GM19395 (cell line): ENCODE results near the gene TIPRL.
A peak's percentile ranks its signal among the peaks of the same experiment; 100 is the strongest.
"Not testable (repeated sequence)": the region's sequence is repeated elsewhere in the genome, so short reads cannot be mapped to it uniquely, and the experiment has no call there.

Experiments used
- ATAC-seq: cut with Tn5 transposase; IDR thresholded peaks from one replicate; pipeline ENCODE4 v1.9.1; 2021; ENCODE audit warnings: mild to moderate bottlenecking, moderate library complexity; ENCODE audit not compliant: unreplicated experiment

Gene TIPRL

DNA sequence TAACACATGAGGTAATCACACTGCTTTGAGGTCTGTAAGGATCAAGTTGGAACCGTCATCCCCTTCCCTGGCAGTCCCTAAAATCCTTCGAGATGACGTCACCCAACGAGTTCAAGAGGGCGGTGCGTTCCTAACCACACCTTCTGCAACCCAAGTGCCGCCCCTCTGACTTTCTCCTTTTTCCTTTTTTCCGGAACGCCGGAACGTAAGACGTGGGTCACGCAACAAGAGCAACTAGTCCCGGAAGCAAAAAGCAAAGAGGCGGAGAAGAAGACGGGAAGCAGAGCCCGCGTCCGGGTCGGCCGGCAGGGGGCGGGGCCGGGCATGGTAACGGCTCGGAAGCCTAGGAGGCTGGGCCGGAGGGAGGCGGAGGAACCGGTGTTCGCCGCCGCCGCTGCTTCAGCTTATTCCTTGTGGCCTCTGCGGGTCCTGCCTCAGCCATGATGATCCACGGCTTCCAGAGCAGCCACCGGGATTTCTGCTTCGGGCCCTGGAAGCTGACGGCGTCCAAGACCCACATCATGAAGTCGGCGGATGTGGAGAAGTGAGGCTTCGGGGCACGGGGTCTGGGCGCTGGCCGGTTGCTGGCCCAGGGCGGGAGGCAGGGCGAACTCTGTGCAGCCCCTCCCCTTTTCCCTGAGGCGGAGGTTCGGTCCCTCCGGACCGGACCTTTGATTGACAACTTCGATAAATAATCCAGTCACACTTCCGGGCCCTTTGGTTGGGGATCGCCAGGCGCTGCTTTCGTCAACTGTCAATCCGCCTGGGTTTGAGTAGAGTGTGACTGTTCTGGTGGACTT is at the start of gene TIPRL:
Gene TIPRL, plus strand, starts transcription at position 325 of the 800 bp plus-strand sequence. Its CDS starts 116 bp downstream, at position 441.
- peak; percentile 93 for ATAC-seq

DNA sequence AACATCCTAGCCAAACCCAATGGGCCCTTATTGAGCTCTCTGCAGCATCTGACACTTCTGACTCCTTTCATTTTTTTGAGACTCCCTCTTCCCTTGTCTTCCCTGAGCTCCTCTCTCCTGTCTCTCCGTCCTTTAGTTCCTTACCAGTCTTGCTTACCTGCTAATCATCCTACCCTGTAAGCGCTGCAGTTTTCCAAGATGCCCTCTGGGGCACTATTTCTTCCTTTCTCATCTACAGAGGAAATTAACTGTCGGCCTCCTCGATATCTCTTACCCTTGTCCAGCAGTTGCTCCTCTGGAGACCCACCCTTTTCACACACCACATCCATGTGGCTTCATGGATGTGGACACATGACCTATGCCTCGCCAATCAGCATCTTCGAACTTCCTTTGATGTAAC is 48.8 kb upstream of the TIPRL start:
- no peak for ATAC-seq

DNA sequence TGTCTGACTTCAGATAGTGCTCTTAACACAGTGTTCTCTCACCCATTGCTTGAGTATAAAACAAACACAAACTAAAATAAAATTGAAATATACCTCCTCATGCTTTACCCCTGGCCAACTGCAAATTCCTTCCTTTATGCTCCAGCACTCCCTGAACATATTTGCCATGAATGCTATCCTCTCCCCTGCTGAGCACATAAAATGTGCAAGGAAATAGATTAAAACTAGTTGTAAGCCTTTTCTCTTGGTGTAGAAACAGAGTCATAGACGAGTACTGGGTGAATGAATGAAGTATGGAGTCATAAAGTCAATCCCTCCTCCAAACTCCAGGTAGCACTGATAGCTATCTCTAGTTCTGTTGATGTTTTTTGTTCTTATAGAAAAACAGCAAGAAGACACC is 44.6 kb upstream of the TIPRL start:
- ATAC-seq: no peak

DNA sequence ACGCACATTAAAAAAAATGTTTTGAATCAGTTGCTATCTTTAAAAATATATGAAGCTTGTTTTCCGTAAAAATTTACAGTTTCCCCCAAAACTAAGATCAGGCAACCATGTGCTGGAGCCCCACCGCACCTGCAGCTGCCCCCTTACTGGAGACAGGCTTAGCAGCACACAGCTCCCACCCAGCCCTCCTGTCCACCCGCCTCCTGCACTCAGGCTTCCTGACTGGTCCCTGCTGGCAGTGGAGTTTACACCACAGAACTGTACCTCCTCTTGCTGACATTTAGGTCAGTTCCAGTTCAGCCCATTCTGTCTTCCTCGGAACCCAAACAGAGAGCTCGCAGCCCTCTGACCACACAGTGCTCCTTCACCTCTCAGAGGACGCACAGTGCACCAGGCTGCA is 44.1 kb upstream of the TIPRL start:
- ATAC-seq: no peak

DNA sequence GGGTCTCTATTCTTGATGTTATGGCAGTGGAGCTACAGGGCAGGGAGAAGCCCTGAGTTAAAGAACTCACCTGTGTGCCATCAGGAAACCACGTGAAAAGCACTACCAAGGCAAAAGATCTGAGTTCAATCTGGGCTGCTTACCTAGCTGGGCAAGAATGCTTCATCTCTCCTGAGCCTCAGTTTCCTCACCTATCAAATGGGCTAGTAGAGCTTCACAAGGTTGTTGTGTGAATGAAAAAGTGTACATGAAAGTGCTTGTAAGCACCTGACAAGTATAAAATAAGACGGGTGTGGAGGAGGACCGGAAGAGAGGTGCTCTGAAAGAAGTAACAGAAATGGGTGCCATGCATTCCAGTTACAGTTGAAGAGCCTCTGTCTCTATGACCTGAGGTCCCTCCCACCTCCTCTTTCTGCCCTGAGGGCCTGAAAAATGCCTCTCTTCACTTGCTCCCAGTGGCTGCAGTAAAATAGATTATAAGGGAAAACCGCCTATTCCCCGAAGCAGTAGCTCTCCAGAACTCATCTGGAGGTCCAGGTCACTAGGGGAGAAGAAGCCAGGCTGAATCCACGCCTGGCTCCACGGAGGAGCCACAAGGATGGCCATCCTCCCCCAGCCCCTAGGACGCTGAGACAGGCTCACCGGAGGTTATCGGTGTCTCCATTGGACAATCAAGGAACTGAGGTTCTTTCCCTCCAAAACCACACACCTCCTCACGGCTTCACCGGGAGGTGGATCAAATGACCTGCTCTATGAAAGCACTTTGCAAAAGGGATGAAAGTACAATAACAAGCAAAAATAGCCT is 43.4 kb upstream of the TIPRL start:
- ATAC-seq: no peak

DNA sequence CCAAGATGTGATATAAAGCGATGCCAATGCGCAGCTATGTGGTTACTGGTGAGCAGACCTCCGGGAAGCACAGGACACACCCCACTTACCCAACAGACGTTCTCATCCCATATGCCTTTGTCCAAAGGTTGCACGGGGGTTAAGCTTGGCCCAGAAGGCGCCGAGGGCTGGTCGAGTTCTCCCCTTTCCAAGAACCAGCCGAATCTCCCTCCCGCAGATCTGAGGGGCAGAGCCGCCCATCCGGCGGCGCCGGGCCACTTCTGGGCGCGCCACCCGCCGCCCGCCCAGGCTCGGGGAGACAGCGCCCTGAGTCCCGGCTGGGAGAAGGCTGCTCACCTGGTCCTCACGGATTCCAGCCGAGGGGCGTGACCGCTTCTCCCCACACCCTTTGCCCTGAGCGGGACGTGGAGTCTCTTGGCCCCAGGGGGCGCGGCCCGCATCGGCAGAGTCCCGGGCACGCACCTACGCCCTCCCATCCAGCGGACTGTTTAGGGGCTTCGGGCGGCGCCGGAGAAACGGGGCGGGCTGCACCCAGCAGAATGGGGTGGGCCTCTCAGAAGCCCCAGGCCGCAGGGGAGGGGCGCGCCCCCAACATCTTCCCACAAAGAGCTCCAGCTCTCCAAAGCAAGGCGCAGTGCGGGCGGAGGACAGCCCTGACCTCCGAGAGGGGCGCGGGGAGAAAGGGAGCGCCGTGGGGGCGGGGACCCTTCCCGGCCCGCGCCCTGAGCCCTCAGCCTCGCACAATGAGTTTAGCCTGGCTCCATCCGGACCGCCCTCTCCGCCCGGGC is 42.6 kb upstream of the TIPRL start:
- ATAC-seq: peak; percentile 27

DNA sequence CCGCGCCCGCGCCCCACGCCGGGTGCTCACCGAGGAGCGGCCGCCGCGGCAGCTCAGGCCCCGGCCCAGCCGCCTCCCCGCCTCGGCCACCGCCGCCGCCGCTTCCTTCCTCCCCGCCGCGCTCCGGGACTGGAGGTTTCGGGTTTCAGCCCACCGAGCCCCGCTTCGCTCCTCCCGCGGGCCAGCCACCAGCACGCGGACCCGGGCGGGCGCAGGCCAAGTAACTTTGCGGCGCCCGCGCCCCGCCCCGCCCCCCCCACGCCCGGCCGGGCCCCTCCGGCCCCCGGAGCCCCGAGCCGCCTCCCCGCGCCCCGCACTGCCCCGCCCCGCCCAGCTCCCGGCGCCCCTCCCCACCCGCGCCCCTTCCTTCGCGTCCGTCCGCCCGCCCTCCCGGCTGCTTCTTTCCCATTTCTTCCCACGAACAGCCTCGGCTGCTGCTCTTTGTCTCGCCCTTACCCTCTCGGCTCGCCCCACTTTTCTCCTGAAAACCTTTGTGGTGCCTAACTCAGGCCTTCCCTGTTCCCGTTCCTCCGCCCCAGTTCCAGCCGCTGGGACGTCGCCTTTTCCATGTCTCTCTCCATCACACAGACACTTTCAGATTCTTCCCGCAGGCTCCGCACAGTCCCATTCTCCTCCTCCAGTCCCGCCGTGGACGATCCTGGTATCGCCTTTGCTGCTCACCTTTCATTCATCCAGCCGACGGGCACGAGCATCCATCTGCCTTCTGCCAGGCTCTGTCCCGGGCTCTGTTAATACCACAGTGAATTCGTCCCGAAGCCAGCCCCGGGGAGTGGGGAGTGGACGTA is 41.9 kb upstream of the TIPRL start, which contains the start of gene GPR161:
Gene GPR161, minus strand, starts transcription at position 222 of the 806 bp plus-strand sequence. CDS start 32,080 bp downstream, outside the sequence.
- ATAC-seq: peak; percentile 63

DNA sequence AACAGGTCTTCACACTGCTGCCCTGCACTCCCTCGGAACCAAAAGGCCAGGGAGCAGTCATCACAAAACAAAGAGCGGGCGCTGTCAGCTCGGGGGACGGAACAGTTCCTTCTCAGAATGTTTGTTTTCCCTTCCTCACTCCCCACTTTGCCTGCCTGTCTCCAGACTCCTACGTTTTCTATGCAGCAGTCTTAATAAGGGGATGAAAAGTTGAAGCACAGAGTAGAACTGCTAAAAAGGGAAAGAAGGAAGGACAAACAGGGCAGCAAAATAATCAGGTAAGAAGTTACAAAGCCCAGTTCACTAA is 41.3 kb upstream of the TIPRL start:
- ATAC-seq: no peak

DNA sequence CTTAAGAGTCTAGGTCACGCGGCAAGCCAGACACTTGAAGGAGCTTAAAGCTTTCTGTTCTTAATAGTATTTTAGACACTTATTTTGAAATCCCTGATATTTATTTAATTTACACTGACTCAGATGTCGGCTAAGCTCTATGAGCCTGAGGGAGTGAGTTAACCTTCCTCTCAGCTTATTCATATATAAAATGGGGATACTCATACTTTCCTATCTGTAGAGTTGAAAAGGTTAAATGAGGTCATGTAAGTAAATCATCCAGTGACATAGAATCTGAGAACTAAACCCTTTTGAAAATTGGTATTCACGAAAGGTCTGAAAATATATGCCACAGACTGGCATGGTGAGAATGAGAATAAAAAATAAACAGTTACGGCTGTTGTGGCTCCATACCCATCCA is 40.6 kb upstream of the TIPRL start:
- no peak for ATAC-seq

DNA sequence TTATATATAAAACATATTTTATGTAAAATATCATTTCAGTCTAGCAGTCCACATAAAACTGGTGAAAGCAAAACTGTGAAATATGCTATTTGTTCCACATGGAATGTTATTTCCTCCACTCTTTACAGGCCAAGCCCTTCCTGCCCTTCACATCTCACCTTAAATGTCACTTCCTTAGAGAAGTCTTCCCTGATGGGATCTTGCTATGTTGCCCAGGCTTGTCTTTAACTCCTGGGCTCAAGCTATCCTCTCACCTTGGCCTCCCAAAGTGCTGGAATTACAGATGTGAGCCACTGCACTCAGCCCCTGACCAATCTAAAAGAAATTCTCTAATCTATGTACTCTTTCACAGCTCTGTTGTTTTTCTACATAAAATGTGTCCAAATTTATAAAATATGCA is 39.7 kb upstream of the TIPRL start:
- ATAC-seq: no peak

DNA sequence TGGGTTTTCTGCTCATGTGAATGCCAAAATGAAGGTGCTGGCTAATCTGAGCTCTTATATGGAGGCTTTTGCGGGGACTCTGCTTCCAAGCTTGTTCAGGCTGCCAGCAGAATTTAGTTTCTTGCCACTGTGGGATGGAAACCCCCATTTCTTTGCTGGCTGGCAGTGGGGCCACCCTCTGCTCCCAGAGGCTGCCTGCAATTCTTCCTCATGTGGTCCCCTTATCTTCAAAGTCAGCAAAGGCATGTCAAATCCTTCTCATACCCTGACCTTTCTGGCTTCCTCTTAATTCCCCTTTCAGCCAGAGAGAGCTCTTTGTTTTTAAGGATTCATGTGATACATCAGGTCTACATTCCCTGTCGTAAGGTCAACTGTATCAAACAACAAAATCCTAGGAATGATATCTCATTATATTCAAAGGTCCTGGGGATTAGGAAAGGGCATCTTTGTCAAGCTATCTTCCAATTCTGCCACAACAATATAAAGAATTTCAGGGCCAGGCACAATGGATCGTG is 36.8 kb upstream of the TIPRL start:
- no peak for ATAC-seq

DNA sequence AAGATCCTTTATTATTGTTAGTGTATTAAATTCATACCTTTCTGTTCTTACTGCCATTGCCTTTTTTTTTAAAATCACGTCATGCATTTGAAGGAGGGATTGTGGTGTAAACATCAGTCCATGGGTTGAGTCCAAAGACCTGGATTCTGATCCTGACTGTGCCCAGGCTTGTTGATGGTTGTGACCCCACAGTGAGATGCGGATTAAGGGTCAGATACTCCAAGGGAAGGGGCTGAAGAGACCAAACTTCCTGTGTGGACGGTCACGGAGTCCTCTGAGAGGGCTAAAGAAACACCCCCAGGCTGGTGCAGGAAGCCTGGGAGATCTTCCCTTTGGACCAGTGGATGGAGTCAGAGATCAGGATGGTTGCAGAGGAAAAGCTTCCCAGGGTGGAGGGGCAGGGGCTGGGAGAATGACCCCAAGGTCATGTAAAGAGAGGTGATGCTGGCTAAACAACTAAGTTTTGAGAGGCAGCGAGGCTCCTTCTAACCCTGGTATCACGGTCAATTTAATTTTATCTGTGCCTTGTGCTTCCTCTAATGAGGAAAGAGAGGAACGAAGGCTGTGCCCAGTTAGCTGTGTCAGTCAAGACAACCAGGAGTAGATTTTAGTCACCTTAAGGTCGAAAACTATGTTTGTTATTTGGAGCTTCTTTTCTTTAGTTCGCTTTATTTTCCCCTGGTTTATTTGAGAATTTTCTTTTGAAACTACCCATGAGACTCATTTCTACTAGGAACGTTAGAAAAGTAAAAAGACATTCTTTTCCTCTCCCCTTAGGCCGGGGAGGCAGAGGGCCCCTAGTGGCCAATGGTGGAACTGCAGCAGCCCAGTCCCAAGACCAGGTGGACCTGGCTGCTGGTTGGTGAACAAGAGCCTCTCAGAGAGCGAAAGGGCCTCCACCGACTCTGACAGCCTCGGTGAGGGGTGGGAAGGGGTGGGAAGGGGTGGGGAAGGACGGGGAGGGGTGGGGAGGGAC is 33.3 kb upstream of the TIPRL start:
- peak; percentile 93 for ATAC-seq

DNA sequence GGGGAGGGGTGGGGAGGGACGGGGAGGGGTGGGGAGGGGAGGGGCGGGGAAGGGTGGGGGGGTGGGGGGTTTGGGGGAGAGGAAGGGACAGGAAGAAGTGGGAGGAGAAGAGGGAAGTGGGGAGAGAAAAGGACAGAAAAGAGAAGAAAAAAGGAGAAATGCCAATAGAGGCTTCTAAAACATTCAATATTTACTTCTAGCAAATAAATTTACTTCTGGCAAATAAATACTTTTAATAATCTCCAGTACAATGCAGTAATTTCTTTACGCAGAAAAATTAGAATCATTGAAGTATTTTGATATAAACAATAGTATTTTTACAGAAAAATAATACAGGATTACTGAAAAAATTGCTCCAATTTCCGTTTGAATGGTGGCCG is 32.6 kb upstream of the TIPRL start:
- ATAC-seq: no peak

DNA sequence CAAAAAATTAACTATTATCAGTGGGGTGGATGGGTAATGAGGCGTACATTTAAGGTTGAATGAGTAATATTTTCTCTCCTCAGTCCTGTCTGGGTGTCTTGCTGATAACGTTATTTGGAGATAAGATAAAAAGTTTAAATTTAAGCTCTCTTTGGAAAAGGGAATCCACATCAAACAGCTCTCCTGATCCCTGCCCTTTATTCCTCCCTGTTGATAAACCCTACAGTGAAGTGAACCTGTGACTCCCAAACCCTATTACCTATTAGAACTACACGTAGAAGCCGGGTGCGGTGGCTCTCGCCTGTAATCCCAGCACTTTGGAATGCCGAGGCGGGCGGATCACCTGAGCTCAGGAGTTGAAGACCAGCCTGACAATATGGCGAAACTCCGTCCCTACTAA is 32.1 kb upstream of the TIPRL start:
- no peak for ATAC-seq

DNA sequence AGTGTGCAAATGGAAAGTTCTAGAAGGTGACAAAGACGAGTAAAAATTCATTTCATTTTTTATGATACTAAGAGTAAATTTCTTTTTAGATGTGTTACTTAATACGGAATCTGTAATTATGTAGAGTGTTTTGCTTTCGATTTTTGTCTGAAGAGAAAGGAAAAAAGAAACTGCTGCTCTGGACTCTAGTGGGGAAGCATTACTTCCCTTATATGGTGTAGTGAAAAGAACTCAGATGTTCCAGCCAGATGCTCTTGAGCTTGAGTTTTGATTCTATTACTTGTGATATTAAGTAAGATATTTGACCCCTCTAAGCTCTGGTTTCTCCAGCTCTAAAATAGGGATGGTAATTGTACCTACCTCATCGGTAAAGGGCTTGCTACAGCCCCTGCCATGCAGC is 29.8 kb upstream of the TIPRL start:
- peak; percentile 71 for ATAC-seq

DNA sequence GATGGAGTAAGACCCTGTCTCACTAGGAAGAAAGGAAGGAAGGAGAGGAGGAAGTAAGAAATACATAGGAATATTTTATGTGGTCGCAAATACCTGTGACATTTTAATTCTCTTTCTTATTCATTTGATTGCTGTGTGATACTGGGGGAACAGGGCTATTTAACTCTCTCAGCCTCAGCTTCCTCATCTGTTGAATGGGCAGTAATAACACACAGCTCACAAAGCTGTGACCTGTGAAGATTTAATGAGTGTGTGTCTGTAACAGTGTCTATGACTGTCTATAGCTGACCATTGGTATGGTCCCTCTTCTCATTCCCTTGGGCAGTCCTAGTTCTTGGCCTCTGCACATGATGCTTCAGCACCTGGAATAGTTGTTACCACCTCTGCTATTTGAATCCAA is 28.5 kb upstream of the TIPRL start:
- ATAC-seq: no peak

DNA sequence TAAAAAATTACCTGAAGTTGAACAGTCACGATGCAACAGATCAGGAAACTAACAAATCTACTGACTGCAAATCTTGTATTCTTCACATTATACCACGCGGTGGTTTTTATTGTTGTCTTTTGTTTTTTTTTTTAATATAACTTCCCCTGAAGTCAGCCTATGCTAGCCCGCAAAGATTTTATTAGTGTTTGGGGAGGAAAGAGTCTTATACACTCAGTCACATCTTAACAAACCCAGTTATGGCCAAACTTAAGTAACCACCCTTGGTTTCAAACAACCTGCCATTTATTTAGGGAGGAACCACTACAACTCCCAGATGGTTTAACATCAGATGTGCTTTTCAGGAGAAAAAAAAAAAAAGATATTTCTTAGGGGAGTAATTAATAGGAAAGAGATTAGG is 26.8 kb upstream of the TIPRL start:
- no peak for ATAC-seq

DNA sequence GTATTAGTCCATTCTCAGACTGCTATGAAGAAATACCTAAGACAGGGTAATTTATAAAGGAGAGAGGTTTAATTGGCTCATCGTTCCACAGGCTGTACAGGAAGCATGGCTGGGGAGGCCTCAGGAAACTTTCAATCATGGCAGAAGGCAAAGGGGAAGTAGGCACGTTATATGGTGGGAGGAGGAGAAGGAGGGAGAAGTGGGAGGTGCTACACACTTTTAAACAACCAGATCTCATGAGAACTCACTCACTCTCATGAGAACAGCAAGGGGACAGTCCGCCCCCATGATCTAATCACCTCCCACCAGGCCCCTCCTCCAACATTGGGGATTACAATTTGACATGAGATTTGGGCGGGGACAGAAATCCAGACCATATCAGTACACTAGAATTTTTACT is 24.1 kb upstream of the TIPRL start:
- not testable (repeated sequence) for ATAC-seq

DNA sequence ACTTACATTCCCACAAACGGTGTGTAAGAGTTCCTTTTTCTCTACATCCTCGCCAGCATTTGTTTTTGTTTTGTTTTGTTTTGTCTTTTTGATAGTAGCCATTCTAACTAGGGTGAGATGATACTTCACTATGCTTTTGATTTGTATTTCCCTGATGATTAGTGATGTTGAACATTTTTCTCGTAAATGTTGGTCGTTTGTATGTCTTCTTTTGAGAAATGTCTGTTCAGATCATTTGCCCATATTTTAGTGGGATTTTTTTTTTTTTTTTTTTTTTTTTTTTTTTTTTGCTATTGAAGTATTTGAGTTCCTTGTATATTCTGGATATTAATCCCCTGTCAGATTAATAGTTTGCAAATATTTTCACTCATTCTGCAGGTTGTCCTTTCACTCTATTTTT is 22.9 kb upstream of the TIPRL start:
- ATAC-seq: no peak
